Transverse colon (tissue), 4 donors: Measurements from ENCODE around the gene PBX3. TPM values are rescaled to one million over a fixed set of nuclear protein-coding genes. Genes with fewer than 3 reads are reported as not detected.
A peak's percentile ranks its signal among the peaks of the same experiment; 100 is the strongest.

Experiments
- DNase-seq: peaks from one replicate; pipeline ENCODE4 v3.0.0-alpha.2; 2019
- H3K27ac ChIP-seq, 4 donors: fragments of 200-600 bp; sonication (generic); 2 replicates each; pipeline ENCODE4 v1.5.1; 2016 to 2018; ENCODE audit warnings: inconsistent platforms in 4 of 4
- H3K27me3 ChIP-seq: fragments of 200-600 bp; sonication (generic); 2 replicates; pipeline ENCODE4 v1.5.1; 2017; ENCODE audit warnings: inconsistent platforms
- H3K36me3 ChIP-seq, 4 donors: fragments of 200-600 bp; sonication (generic); 2 replicates each; pipeline ENCODE4 v1.5.1; 2017 to 2019; ENCODE audit warnings: inconsistent platforms in 4 of 4
- H3K4me1 ChIP-seq, 4 donors: fragments of 200-600 bp; sonication (generic); 2 replicates each; pipeline ENCODE4 v1.5.1; 2017 to 2020; ENCODE audit warnings: inconsistent platforms in 4 of 4
- H3K4me3 ChIP-seq, 4 donors: fragments of 200-600 bp; sonication (generic); 1 replicate in 1 of 4; 2 replicates in 3 of 4; pipeline versions ENCODE4 v1.5.1 to v1.6.1; 2017 to 2019; ENCODE audit warnings: inconsistent platforms in 4 of 4
- H3K9me3 ChIP-seq, 2 donors: fragments of 200-600 bp; sonication (generic); 2 replicates each; pipeline ENCODE4 v1.5.1; 2017 to 2019; ENCODE audit warnings: inconsistent platforms in 2 of 2
- CTCF ChIP-seq, 5 experiments: fragments of 200-600 bp in 3 of 5; fragments of 450-650 bp in 2 of 5; sonication (generic) in 3 of 5; IDR thresholded peaks; 1 replicate in 2 of 5; 2 replicates in 3 of 5; pipeline ENCODE4 v1.5.1; 2016 to 2017; ENCODE audit warnings: antibody characterized with exemption in 5 of 5, inconsistent platforms in 3 of 5, mild to moderate bottlenecking in 2 of 5, moderate library complexity in 1 of 5
- EP300 ChIP-seq: sonication (generic); formaldehyde crosslinking; IDR thresholded peaks from one replicate; pipeline ENCODE4 v1.6.1; 2017; ENCODE audit warnings: antibody characterized with exemption, low read depth
- POLR2A ChIP-seq: fragments of 450-650 bp; IDR thresholded peaks from one replicate; pipeline ENCODE4 v1.6.1; 2016; ENCODE audit warnings: antibody characterized with exemption, mild to moderate bottlenecking, moderate library complexity
- POLR2AphosphoS5 ChIP-seq, 3 donors: sonication (generic); formaldehyde crosslinking; IDR thresholded peaks; one replicate each; pipeline ENCODE4 v1.6.1; 2016; ENCODE audit warnings: antibody characterized with exemption in 3 of 3
- WGBS, 2 donors: methylation state at CpG; one replicate each; pipeline ENCODE4 v1.1.5; 2018; ENCODE audit warnings: low coverage in 1 of 2; 5-methylcytosine and 5-hydroxymethylcytosine counted together
- in situ Hi-C, 4 donors: fragments of 200-750 bp; cut with MboI; loops; one replicate each; pipeline versions ENCODE4 v1.15.0 to v1.15.1; 2017; ENCODE audit warnings: low sequenced_read_pairs in 3 of 4, low pct_ligation_motif_present in 1 of 4, low pct_unique_long_range_greater_than_20kb in 1 of 4
- intact Hi-C: fragments of 100-400 bp; cut with DNase I; formaldehyde crosslinking; loops from one replicate; pipeline ENCODE4 v1.15.1; 2023; ENCODE audit warnings: low total_unique reads
- total RNA-seq, 4 donors: library from RNA; depleted of rRNA; stranded (reverse); fragments of >200 nt; gene quantifications; one replicate each; pipeline ENCODE4 v1.1.0, GENCODE V29; 2016

PBX3 gene
- total RNA-seq, 4 donors from 2014 or later, result 16.4 to 70.3 (median 20.4) TPM

- Histone ChIP-seq H3K27ac (peak overlapping the region in 3 of 4 donors; percentile 5 to 28 (median 24)), H3K4me3 (no peak overlapping the region), H3K27me3 (no peaks in the 10 kb centered on the region), H3K9me3 (no peaks in the 10 kb centered on the region), H3K36me3 (no peaks in the 10 kb centered on the region), H3K4me1 (peaks cover 0 to 17% (median 15%) of the 10 kb centered on the region in 4 donors)
- 30 to 46% methylated on average over 3 to 5 of the region's 5 CpGs for WGBS, 2 donors
- no peak for DNase-seq
- in situ Hi-C loops (no loop called here), intact Hi-C loops (no loop called here)
- TF ChIP-seq POLR2A (no peak), CTCF (IDR thresholded peaks at IDR 0.05) (no peak), POLR2AphosphoS5 (IDR thresholded peaks at IDR 0.05) (no peak), EP300 (no peak)
Measured at GRCh38 chr9:125904155-125904851, 157.1 kb downstream of the PBX3 start.

GRCh38 chr9:125906144-125906543, 159.0 kb downstream of the PBX3 start:
- Histone ChIP-seq H3K9me3 (no peaks in the 10 kb centered on the region), H3K4me1 (peaks cover 0 to 17% (median 15%) of the 10 kb centered on the region in 4 donors), H3K27ac (no peak overlapping the region), H3K27me3 (no peaks in the 10 kb centered on the region), H3K4me3 (no peak overlapping the region), H3K36me3 (no peaks in the 10 kb centered on the region)
- no peak for TF ChIP-seq POLR2AphosphoS5 (IDR thresholded peaks at IDR 0.05)
- no peak for TF ChIP-seq CTCF (IDR thresholded peaks at IDR 0.05)
- TF ChIP-seq POLR2A, result no peak
- TF ChIP-seq EP300, result no peak
- no peak for DNase-seq
- in situ Hi-C loops (no loop called here), intact Hi-C loops (no loop called here)
- 64 to 67% methylated on average over 1 of the region's 1 CpG for WGBS, 2 donors

- WGBS, 2 donors, result 75 to 78% methylated on average over 1 of the region's 1 CpG
Measured at GRCh38 chr9:125906893-125907292, 159.7 kb downstream of the PBX3 start.

GRCh38 chr9:125908136-125908535, 161.0 kb downstream of the PBX3 start:
- intact Hi-C loops (no loop called here), in situ Hi-C loops (no loop called here)
- WGBS, 2 donors, result 91 to 95% methylated on average over 4 of the region's 4 CpGs

More at GRCh38 chr9:125906893-125907292, 159.7 kb downstream of the PBX3 start:
- H3K36me3 ChIP-seq, result no peaks in the 10 kb centered on the region
- H3K9me3 ChIP-seq, result no peaks in the 10 kb centered on the region
- in situ Hi-C loops, result no loop called here
- H3K27me3 ChIP-seq, result no peaks in the 10 kb centered on the region
- peaks cover 0 to 17% (median 15%) of the 10 kb centered on the region in 4 donors for H3K4me1 ChIP-seq
- DNase-seq, result no peak
- no peak overlapping the region for H3K4me3 ChIP-seq
- intact Hi-C loops, result no loop called here
- no peak for TF ChIP-seq CTCF (IDR thresholded peaks at IDR 0.05)
- no peak for TF ChIP-seq EP300
- TF ChIP-seq POLR2AphosphoS5 (IDR thresholded peaks at IDR 0.05), result no peak
- no peak overlapping the region for H3K27ac ChIP-seq

More at GRCh38 chr9:125908136-125908535, 161.0 kb downstream of the PBX3 start:
- no peaks in the 10 kb centered on the region for H3K36me3 ChIP-seq
- DNase-seq, result no peak
- no peaks in the 10 kb centered on the region for H3K27me3 ChIP-seq
- H3K4me1 ChIP-seq, result peaks cover 0 to 17% (median 13%) of the 10 kb centered on the region in 4 donors
- H3K27ac ChIP-seq, result no peak overlapping the region
- TF ChIP-seq CTCF (IDR thresholded peaks at IDR 0.05) (no peak), EP300 (no peak), POLR2A (no peak), POLR2AphosphoS5 (IDR thresholded peaks at IDR 0.05) (no peak)
- H3K4me3 ChIP-seq, result no peak overlapping the region
- H3K9me3 ChIP-seq, result no peaks in the 10 kb centered on the region
